D721Med (cell line): ENCODE data around the gene ME3.

ENCODE experiments used
- DNase-seq: peaks from one replicate; pipeline ENCODE4 v3.0.0; 2011; ENCODE audit warnings: low spot score; ENCODE audit not compliant: insufficient read length
- FAIRE-seq: peaks from 2 replicates; lab custom pipeline; 2011; peaks lifted over from hg19 to GRCh38; lab: Jason Lieb, UNC
- TF ChIP-seq, protein P1 (sequence below): IDR thresholded peaks from 2 replicates; pipeline ENCODE4 v1.5.1; 2012; ENCODE audit warnings: mild to moderate bottlenecking, control low read depth; ENCODE audit not compliant: insufficient read depth; ENCODE audit errors: missing control alignments

The ME3 gene

DNA sequence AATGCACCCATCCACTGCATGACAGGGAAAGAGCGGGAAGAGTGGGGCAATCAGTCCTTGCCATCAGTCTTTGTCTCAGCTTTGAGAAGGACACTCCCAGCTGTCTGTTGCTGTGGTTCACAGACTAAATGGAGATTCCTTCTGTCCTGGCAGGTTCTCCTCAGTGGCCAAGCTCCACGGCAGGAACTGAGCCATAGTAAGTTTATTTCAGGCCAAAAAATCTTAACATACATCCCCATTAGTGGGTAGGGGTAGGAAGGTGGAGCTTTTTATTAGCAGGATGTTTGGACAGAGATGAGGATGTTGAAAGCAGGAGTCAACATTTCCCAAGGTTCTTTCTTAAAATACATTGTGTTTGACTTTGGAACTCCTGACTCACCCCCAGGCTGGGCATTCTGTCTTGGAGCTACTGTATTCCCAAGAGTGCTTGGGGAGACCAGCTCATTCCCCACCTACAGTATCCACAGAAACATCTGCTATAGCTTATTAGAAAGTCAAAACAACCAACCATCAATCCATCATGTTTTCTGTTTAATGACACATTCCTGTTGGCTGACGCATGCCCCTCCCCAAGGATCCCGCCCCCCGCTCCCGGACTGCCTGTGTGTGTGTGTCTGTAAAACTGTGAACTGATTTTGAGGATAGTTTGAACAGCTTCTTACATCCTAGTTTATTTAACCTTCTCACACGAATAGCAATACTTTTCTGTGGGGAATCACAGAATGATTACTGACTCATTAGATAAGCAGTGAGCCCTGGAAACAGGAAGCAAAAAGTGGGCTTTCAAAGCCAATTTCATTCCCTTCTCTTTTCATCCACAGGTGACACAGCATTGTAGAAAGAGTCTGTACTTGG lies 188.2 kb downstream of the ME3 start:
- DNase-seq (no peak), FAIRE-seq (no peak)
- TF ChIP-seq, protein P1, sequence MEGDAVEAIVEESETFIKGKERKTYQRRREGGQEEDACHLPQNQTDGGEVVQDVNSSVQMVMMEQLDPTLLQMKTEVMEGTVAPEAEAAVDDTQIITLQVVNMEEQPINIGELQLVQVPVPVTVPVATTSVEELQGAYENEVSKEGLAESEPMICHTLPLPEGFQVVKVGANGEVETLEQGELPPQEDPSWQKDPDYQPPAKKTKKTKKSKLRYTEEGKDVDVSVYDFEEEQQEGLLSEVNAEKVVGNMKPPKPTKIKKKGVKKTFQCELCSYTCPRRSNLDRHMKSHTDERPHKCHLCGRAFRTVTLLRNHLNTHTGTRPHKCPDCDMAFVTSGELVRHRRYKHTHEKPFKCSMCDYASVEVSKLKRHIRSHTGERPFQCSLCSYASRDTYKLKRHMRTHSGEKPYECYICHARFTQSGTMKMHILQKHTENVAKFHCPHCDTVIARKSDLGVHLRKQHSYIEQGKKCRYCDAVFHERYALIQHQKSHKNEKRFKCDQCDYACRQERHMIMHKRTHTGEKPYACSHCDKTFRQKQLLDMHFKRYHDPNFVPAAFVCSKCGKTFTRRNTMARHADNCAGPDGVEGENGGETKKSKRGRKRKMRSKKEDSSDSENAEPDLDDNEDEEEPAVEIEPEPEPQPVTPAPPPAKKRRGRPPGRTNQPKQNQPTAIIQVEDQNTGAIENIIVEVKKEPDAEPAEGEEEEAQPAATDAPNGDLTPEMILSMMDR, result no peak

DNA sequence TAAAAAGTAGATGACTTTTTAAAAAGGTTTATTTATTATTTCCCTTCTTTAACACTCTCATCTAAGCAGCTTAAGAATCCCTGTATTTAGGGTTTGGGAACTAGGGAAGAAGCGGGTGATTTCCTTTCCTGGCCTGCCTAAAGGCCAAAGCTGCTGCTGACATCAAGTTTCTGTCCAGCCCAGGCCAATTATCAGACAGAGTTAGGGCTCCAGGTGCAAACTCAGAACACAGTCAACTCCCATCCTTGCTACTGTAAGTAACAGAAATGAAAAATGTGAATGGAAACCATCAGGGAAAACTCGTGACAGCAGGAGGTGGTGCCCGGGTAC lies 188.8 kb downstream of the ME3 start:
- TF ChIP-seq, protein P1, result no peak
- FAIRE-seq (no peak), DNase-seq (no peak)

DNA sequence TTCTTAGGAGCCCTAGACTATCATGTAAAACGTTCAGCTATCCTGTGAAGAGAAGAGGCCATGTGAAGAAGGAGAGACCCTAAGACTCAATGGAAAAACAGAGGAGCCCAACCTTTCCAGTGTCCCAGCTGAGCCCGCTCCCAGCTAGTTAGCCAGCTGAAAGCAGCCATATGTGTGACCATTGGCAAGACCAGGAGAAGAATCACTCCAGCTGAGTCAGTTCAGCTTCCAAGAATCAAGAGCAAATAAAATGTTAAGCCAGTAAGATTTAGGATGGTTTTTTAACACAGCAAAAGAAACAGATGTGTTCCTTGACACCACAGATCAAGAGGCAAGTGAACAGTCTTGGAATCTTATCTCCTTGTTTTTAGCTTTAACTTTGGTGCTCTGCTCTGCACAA lies 189.7 kb downstream of the ME3 start:
- FAIRE-seq (no peak), DNase-seq (no peak)
- TF ChIP-seq, protein P1, result no peak

DNA sequence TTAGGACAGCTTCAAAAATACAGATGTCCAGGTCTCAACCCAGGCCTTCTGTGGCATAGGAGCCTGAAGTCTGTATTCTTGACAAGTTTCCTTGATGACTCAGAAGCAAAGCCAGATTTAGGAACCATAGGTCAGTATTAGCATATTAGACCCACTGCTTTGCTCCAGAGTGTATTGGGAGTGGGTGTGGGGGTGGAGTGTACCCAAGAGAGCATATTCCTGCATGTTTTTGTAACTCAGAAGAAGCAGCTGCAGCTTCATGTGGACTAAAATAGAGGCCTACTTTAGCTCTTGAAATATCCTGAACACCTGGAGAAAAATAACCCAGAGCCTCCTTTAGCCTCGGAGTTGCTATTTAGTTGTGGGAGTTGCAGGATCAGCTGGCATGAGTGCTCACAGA lies 191.0 kb downstream of the ME3 start:
- no peak for FAIRE-seq
- DNase-seq, result no peak
- TF ChIP-seq, protein P1, result no peak

DNA sequence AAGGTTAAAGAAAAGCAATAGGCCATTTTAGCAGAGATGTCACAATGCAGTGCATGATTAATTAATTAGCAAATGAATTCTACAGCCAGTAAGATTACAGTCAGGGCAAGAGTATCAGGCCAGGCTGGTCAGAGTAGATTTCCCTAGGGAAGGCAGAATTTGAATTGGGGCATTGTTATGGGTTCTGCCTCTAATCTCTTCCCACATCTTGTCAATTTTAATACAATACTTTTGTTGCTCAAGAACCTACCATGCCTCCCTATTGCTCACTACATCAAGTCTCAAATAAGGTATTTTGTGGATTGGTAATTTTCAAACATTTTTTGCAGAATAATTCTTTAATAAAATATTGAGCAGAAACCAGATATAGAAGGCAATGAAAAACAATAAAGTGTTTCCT lies 194.1 kb downstream of the ME3 start:
- DNase-seq (no peak), FAIRE-seq (no peak)
- TF ChIP-seq, protein P1, result no peak

DNA sequence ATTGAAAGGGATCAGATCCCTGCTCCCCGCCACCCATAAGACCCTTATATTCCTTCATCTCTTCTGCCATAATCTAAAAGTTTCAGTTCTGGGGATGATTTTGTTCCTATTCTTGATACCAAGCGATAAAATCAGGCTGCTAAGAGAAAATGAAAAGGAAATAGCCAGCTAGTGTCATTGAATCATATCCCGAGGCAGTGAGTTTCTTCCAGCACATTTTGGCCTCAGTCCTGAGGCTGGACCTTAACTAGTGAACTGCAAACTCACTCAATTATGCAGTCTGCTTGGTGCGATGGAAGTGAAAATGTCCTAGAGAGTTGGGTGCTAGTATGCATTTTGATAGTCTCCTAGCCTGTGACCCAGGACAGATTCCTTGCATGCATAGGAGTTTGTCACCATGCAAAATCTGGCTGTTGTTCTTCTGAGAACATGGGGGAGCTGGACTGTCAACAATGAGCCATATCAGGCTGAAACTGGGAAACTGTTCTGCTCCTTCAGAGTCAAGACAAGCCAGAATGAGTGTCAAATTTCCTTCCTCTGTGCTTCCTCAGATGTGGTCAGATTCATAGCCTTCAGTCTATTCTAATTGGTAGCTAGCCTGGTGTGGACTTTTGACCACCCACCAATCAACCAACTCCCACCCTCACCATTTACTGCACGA lies 194.8 kb downstream of the ME3 start:
- TF ChIP-seq, protein P1, result no peak
- DNase-seq (no peak), FAIRE-seq (no peak)

DNA sequence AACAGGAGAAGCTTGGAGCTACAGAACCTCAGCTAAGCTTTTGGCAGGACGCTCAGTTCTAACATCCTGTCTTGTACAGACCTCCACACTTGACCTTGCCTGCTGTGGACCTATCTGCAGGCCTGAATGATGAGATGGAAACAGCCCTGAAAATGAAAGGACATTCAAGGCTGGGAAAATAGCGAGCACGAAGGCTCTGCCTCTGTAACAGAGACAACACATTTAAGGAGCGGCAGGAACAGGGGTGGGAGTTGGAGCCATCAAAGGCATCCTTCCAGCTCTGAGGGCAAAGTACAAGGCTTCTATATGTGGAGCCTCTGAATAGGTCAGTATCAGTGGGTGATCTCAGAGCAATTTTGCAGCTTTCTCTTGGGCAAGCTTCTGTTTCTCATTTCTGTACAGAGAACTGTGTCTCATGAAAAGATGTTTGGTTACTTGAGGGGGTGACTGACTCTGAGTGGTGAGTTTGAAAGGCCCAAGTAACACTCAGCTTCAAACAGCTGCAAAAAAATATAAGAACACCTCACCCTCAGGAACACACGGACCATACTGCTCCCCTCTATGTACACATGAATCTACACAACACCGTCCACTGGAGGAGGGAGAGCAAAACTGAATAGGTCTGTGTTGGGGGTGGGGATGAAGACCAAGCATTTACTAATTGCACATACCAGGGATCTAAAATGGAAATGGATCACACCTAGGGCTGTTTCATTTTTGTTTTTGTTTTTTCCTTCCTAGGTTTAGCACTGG lies 196.1 kb downstream of the ME3 start:
- DNase-seq, result no peak
- TF ChIP-seq, protein P1, result no peak
- no peak for FAIRE-seq
